Choroid plexus epithelial cell (primary cell): Measurements from ENCODE around the gene TESK2.
A peak's percentile ranks its signal among the peaks of the same experiment; 100 is the strongest.

Source experiments
- DNase-seq: peaks from one replicate; pipeline ENCODE4 v3.0.0-alpha.2; 2010; ENCODE audit warnings: low read depth
- H3K4me3 ChIP-seq: 2 replicates; pipeline ENCODE4 v1.5.1; 2011; ENCODE audit warnings: low read depth, mild to moderate bottlenecking, control low read depth, low read length, moderate library complexity
- TF ChIP-seq, protein P1 (sequence below): conservative IDR thresholded peaks from 2 replicates; pipeline ENCODE4 v1.5.1; 2011; ENCODE audit warnings: low read depth, mild to moderate bottlenecking, control low read depth, inconsistent platforms, low read length, moderate library complexity

TESK2 gene

GRCh38 chr1:45407629-45408287 lies 83.2 kb downstream of the TESK2 start:
- no peak for DNase-seq
- TF ChIP-seq, protein P1, sequence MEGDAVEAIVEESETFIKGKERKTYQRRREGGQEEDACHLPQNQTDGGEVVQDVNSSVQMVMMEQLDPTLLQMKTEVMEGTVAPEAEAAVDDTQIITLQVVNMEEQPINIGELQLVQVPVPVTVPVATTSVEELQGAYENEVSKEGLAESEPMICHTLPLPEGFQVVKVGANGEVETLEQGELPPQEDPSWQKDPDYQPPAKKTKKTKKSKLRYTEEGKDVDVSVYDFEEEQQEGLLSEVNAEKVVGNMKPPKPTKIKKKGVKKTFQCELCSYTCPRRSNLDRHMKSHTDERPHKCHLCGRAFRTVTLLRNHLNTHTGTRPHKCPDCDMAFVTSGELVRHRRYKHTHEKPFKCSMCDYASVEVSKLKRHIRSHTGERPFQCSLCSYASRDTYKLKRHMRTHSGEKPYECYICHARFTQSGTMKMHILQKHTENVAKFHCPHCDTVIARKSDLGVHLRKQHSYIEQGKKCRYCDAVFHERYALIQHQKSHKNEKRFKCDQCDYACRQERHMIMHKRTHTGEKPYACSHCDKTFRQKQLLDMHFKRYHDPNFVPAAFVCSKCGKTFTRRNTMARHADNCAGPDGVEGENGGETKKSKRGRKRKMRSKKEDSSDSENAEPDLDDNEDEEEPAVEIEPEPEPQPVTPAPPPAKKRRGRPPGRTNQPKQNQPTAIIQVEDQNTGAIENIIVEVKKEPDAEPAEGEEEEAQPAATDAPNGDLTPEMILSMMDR, result no peak
- H3K4me3 ChIP-seq, result no peak overlapping the region

DNA sequence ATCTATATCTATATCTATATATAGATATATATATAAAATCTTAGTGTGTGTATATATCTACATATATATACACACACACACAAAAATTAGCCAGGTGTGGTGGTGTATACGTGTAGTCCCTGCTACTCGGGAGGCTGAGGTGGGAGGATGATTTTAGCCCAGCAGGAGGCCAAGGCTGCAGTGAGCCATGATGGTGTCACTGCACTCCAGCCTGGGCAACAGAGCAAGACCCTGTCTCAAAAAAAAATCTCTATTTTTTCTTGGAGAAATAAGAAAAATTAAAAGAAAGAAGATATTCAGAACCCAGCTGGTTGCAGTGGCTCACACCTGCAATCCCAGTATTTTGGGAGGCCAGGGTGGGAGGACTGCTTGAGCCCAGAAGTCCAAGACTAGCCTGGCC lies 85.3 kb downstream of the TESK2 start:
- DNase-seq, result no peak
- TF ChIP-seq, protein P1, result no peak
- no peak overlapping the region for H3K4me3 ChIP-seq

- TF ChIP-seq, protein P1, result no peak
- DNase-seq, result no peak
- no peak overlapping the region for H3K4me3 ChIP-seq
Observed at GRCh38 chr1:45403718-45404117, 87.2 kb downstream of the TESK2 start.

GRCh38 chr1:45403298-45403697 lies 87.7 kb downstream of the TESK2 start:
- TF ChIP-seq, protein P1, result no peak
- no peak for DNase-seq
- H3K4me3 ChIP-seq, result no peak overlapping the region

- TF ChIP-seq, protein P1, result no peak
- no peak for DNase-seq
- no peak overlapping the region for H3K4me3 ChIP-seq
Observed at GRCh38 chr1:45401524-45401923, 89.4 kb downstream of the TESK2 start.

- peak; percentile 40 for DNase-seq
- no peak overlapping the region for H3K4me3 ChIP-seq
- TF ChIP-seq, protein P1, result no peak
Observed at GRCh38 chr1:45400049-45400448, 90.9 kb downstream of the TESK2 start.

- DNase-seq, result no peak
Observed at GRCh38 chr1:45397285-45397684, 93.7 kb downstream of the TESK2 start.

More at GRCh38 chr1:45397285-45397684, 93.7 kb downstream of the TESK2 start:
- TF ChIP-seq, protein P1, result no peak
- no peak overlapping the region for H3K4me3 ChIP-seq
